Upper lobe of left lung (tissue), 4 donors: Measurements from ENCODE around the gene ISM2.

Source experiments
- POLR2A ChIP-seq, 4 donors: fragments of 450-650 bp; IDR thresholded peaks; one replicate each; pipeline ENCODE4 v1.5.1; 2016 to 2017; ENCODE audit warnings: antibody characterized with exemption in 4 of 4, mild to moderate bottlenecking in 2 of 4
- TF ChIP-seq, protein P1 (sequence below), 6 experiments: fragments of 450-650 bp in 4 of 6; fragments of 200-600 bp in 2 of 6; sonication (generic) in 2 of 6; IDR thresholded peaks; one replicate each; pipeline ENCODE4 v1.5.1; 2016 to 2019; ENCODE audit warnings: antibody characterized with exemption in 6 of 6

DNA sequence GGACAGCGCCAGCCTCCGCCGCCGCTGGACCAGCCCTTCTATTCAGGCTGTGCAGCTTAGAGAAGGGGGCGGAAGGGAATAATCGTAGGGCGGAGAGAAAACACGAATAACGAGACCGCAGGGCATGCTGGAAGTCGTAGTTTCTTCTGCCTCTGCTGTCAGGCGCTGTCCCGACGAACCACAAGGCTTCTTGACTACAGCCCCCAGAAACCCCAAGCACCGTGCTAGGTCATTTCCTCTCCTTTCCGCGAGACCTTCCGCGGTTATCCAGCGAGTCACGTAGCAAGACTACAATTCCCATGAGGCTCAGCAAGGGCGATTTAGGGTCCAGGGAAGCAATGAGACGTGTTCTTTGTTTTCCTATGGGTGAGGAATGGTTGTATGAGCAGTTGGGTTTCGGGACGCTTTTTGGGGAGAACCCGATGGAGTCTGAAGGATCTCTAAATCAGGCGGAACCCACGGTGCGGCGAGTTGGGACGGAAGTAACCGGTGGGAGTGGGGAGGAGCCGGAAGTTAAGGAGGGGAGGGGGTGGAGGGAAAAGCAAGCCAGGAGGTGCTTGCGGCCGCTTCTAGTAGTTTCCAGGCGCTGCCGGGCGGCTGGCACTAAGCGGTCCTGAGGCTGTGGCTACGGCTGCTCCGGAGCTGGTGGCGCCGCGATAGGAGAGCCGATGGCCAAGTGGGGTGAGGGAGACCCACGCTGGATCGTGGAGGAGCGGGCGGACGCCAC, 40.9 kb downstream of the ISM2 start, which contains the start of the genes AHSA1 and VIPAS39:
- TF ChIP-seq, protein P1, sequence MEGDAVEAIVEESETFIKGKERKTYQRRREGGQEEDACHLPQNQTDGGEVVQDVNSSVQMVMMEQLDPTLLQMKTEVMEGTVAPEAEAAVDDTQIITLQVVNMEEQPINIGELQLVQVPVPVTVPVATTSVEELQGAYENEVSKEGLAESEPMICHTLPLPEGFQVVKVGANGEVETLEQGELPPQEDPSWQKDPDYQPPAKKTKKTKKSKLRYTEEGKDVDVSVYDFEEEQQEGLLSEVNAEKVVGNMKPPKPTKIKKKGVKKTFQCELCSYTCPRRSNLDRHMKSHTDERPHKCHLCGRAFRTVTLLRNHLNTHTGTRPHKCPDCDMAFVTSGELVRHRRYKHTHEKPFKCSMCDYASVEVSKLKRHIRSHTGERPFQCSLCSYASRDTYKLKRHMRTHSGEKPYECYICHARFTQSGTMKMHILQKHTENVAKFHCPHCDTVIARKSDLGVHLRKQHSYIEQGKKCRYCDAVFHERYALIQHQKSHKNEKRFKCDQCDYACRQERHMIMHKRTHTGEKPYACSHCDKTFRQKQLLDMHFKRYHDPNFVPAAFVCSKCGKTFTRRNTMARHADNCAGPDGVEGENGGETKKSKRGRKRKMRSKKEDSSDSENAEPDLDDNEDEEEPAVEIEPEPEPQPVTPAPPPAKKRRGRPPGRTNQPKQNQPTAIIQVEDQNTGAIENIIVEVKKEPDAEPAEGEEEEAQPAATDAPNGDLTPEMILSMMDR (IDR thresholded peaks at IDR 0.05) = no peak
- peak in 3 of 4 donors; percentile 53 to 62 (median 59) for TF ChIP-seq POLR2A (IDR thresholded peaks at IDR 0.05)
